Ascending aorta (tissue), 2 donors: Measurements from ENCODE around the gene FNDC5. TPM values are rescaled to one million over a fixed set of nuclear protein-coding genes. Genes with fewer than 3 reads are reported as not detected.

Source experiments
- DNase-seq, 2 donors: peaks; one replicate each; pipeline ENCODE4 v3.0.0-alpha.2; 2019; ENCODE audit warnings: low spot score in 2 of 2
- H3K27ac ChIP-seq, 2 donors: fragments of 200-600 bp; sonication (generic); one replicate each; pipeline ENCODE4 v1.5.1; 2016 to 2017; ENCODE audit warnings: mild to moderate bottlenecking in 1 of 2
- H3K27me3 ChIP-seq: fragments of 200-600 bp; sonication (generic); one replicate; pipeline ENCODE4 v1.5.1; 2017
- H3K36me3 ChIP-seq, 2 donors: fragments of 200-600 bp; sonication (generic); one replicate each; pipeline ENCODE4 v1.5.1; 2016
- H3K4me1 ChIP-seq, 2 donors: fragments of 200-600 bp; sonication (generic); one replicate each; pipeline ENCODE4 v1.5.1; 2016 to 2017; ENCODE audit warnings: mild to moderate bottlenecking in 1 of 2
- H3K4me3 ChIP-seq, 2 donors: fragments of 200-600 bp; sonication (generic); one replicate each; pipeline ENCODE4 v1.5.1; 2016 to 2017; ENCODE audit warnings: mild to moderate bottlenecking in 1 of 2
- H3K9me3 ChIP-seq, 2 donors: fragments of 200-600 bp; sonication (generic); one replicate each; pipeline ENCODE4 v1.5.1; 2016
- intact Hi-C: fragments of 100-400 bp; cut with DNase I; formaldehyde crosslinking; loops from one replicate; pipeline ENCODE4 v1.15.1; 2023
- total RNA-seq: library from RNA; depleted of rRNA; stranded (reverse); fragments of >200 nt; gene quantifications from one replicate; pipeline ENCODE4 v1.1.0, GENCODE V29; 2016
- TF ChIP-seq, protein P1 (sequence below), 3 experiments: fragments of 200-600 bp in 2 of 3; fragments of 450-650 bp in 1 of 3; sonication (generic) in 2 of 3; IDR thresholded peaks; one replicate each; pipeline ENCODE4 v1.5.1; 2016 to 2019; ENCODE audit warnings: antibody characterized with exemption in 3 of 3, mild to moderate bottlenecking in 1 of 3, moderate library complexity in 1 of 3

Gene FNDC5
- total RNA-seq, 1 donor from 2014 or later: 8.9 TPM

DNA sequence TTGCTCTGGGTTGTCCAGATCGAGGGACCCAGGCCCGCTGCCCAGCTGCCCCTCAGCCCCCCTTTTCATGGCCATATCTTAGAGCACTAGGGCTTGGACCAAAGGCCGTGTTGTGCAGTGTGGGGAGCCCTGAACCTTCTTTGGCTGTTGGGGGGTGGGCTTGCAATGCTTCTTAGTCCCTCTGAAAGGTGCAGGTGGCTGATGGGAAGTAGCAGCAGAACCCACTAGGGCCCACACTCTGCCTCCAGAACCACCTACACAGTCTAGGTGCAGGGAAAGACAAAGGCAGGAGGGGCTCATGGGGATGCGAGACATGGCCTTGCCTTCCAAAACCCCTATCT is 13.3 kb upstream of the FNDC5 start:
- no peak for DNase-seq
- H3K4me1 ChIP-seq: peaks cover 10 to 13% of the 10 kb centered on the region in 2 donors
- intact Hi-C loops: loop anchor here (5.0 kb wide), 1 partner anchor 198 kb away; the partner anchor contains the start of gene AZIN2
- TF ChIP-seq, protein P1, sequence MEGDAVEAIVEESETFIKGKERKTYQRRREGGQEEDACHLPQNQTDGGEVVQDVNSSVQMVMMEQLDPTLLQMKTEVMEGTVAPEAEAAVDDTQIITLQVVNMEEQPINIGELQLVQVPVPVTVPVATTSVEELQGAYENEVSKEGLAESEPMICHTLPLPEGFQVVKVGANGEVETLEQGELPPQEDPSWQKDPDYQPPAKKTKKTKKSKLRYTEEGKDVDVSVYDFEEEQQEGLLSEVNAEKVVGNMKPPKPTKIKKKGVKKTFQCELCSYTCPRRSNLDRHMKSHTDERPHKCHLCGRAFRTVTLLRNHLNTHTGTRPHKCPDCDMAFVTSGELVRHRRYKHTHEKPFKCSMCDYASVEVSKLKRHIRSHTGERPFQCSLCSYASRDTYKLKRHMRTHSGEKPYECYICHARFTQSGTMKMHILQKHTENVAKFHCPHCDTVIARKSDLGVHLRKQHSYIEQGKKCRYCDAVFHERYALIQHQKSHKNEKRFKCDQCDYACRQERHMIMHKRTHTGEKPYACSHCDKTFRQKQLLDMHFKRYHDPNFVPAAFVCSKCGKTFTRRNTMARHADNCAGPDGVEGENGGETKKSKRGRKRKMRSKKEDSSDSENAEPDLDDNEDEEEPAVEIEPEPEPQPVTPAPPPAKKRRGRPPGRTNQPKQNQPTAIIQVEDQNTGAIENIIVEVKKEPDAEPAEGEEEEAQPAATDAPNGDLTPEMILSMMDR (IDR thresholded peaks at IDR 0.05): no peak
- no peak overlapping the region for H3K27ac ChIP-seq
- H3K36me3 ChIP-seq: no peaks in the 10 kb centered on the region
- H3K4me3 ChIP-seq: no peak overlapping the region
- H3K9me3 ChIP-seq: no peaks in the 10 kb centered on the region
- H3K27me3 ChIP-seq: no peaks in the 10 kb centered on the region

DNA sequence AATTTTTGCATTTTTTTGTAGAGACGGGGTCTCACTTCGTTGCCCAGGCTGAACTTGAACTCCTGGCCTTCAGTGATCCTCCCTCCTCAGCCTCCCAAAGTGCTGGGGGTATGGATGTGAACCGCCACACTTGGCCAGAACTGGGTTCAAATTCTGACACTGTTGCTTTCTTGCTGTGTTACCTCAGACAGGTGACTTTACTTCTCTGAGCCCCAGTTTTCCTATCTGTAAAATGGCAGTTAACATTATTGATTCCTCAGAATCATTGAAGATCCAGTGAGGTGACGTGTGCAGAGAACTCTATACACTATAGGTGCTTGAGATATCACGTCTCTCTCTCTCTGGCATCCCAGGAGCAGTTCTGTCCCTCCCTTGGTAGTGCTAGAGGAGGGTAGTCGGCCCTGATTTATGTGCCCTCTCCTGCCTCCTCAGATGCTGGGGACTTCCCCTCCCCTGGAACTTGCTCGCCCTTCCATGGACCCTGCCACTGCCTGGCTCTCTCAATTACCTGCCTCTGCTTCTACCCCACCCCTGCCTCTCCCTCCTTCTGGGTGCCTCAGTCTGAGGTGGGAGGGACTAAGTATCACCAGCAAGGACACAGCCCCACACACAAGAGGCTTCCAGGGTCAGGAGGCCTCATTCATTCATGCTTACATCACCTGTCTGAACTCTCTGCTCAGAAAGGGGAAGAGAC is 12.8 kb upstream of the FNDC5 start:
- TF ChIP-seq, protein P1 (IDR thresholded peaks at IDR 0.05): no peak
- Histone ChIP-seq H3K36me3 (no peaks in the 10 kb centered on the region), H3K4me3 (no peak overlapping the region), H3K9me3 (no peaks in the 10 kb centered on the region), H3K27me3 (no peaks in the 10 kb centered on the region), H3K4me1 (peaks cover 10 to 13% of the 10 kb centered on the region in 2 donors), H3K27ac (no peak overlapping the region)
- intact Hi-C loops: loop anchor here (5.0 kb wide), 1 partner anchor 199 kb away; the partner anchor contains the start of gene AZIN2
- no peak for DNase-seq

DNA sequence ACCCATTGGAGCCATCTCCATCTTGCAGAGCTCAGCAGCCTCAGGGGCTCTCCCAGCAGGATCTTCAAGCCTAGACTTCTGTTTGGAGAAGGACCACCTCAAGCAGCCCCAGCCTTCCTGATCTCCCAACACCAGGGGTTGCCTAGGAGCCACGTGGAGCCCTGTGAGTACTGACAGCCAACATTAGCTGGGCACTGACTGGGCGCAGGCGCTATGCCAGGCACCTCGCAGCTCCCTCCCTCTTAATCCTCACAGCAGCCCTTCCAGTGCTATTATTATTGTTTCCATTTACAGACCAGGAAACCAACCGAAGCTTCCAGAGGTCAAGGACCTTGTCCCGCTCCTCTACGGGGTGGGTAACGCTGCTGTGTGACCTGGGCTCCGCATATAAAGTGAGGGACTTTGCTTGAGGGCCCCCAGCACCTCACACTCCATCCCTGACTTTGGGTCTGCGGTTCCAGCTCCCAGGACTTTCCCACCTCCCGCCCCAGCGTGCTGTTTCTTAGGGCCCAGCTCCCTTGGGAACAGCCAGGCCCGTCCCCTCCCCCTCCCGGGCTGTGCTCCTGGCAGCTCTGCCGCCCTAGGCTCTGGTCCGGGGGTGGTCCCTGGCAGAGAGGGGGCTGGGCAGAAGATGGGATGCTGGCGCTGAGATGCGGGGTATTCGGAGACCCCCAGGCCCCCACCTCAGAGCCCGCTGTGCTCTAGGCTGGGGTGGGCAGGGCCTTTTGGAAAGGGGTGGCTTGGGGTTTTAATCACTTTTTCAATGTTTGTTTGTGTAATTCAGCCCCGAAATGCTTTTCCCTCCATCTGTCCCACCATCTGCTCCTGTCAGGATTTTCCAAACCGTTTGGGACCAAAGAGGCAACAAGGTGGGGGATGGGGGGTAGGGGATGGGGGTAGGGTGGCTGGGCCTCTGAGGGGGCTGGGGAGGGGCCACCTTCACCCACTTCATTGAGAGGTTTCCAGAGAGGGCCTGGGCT is 11.4 kb upstream of the FNDC5 start:
- H3K4me3 ChIP-seq: peak overlapping the region in 1 of 2 donors; percentile 52
- intact Hi-C loops: loop anchor here (5.0 kb wide), 1 partner anchor 200 kb away; the partner anchor contains the start of gene AZIN2
- no peak for DNase-seq
- TF ChIP-seq, protein P1 (IDR thresholded peaks at IDR 0.05): no peak
- H3K4me1 ChIP-seq: peaks cover 10 to 13% of the 10 kb centered on the region in 2 donors
- no peaks in the 10 kb centered on the region for H3K36me3 ChIP-seq
- peak overlapping the region in 1 of 2 donors; percentile 23 for H3K27ac ChIP-seq
- H3K27me3 ChIP-seq: no peaks in the 10 kb centered on the region
- H3K9me3 ChIP-seq: no peaks in the 10 kb centered on the region

DNA sequence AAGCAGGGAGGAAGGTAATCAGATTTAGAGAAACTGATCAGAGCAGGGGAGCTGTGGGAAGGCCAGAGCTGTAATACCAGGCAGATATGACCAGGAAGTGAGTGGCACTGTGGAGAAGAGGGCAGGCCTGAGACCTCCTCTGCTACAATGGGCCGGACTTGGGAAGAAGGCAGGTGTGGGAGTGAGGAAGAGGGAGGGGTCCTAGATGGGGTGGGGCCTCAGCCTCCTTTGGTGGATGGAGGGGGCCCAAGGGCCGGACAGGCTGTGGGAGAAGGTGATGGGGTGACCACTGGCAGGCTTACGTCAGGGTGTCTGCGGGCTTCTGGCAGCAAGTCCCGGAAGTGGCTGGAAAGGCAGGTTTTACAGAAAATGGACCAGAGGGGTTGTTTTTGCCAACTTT is 10.6 kb upstream of the FNDC5 start:
- no peaks in the 10 kb centered on the region for H3K27me3 ChIP-seq
- H3K4me3 ChIP-seq: no peak overlapping the region
- TF ChIP-seq, protein P1 (IDR thresholded peaks at IDR 0.05): no peak
- no peaks in the 10 kb centered on the region for H3K36me3 ChIP-seq
- intact Hi-C loops: loop anchor here (5.0 kb wide), 1 partner anchor 201 kb away; the partner anchor contains the start of gene AZIN2
- no peaks in the 10 kb centered on the region for H3K9me3 ChIP-seq
- H3K4me1 ChIP-seq: peaks cover 10 to 12% of the 10 kb centered on the region in 2 donors
- H3K27ac ChIP-seq: no peak overlapping the region
- DNase-seq: no peak

DNA sequence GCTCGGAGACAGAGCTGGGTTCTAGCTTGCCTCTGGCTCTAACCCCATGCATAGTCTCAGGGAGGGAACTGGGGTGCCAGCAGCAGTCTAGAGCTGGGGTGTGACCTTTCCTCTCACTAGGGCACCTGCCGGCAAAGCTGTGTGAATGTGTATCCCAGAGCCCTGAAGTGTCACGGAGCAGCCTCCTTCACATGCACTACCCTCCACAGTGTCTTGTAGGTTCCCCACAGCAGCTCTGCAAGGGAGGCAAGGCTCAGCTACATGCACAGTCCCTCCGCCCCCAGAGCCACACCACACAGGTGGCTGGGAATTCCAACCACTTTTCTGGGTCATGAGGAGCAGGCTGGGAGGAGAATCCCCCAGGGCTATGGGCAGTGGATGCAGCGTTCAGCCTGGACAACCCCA is 7.9 kb upstream of the FNDC5 start:
- no peak for DNase-seq

More for the DNA sequence above, 7.9 kb upstream of the FNDC5 start:
- intact Hi-C loops: no loop called here
- Histone ChIP-seq H3K36me3 (no peaks in the 10 kb centered on the region), H3K9me3 (no peaks in the 10 kb centered on the region), H3K27ac (no peak overlapping the region), H3K4me3 (no peak overlapping the region), H3K4me1 (peaks cover 9 to 10% of the 10 kb centered on the region in 2 donors), H3K27me3 (no peaks in the 10 kb centered on the region)
- TF ChIP-seq, protein P1 (IDR thresholded peaks at IDR 0.05): no peak
